H9 (cell line): Measurements from ENCODE around the gene SERBP1. TPM values are rescaled to one million over a fixed set of nuclear protein-coding genes. Genes with fewer than 3 reads are reported as not detected.

ENCODE experiments used
- DNase-seq: peaks from one replicate; pipeline ENCODE4 v3.0.0-alpha.2; 2017
- H2AFZ ChIP-seq: one replicate; pipeline ENCODE4 v1.6.1; 2013; ENCODE audit warnings: mild to moderate bottlenecking, low read length, control low read depth, moderate library complexity
- H2AK5ac ChIP-seq: 2 replicates; pipeline ENCODE4 v1.6.1; 2013; ENCODE audit warnings: low read length, control low read depth, mixed read lengths; ENCODE audit not compliant: insufficient read length
- H2BK120ac ChIP-seq: one replicate; pipeline ENCODE4 v1.6.1; 2013; ENCODE audit warnings: low read depth, mild to moderate bottlenecking, low read length, control low read depth, inconsistent platforms; ENCODE audit not compliant: poor library complexity, severe bottlenecking
- H2BK12ac ChIP-seq: 2 replicates; pipeline ENCODE4 v1.6.1; 2013; ENCODE audit warnings: low read length, control low read depth, mixed read lengths, low read depth; ENCODE audit not compliant: insufficient read length
- H2BK15ac ChIP-seq: 2 replicates; pipeline ENCODE4 v1.6.1; 2013; ENCODE audit warnings: low read depth, low read length, control low read depth
- H2BK20ac ChIP-seq: one replicate; pipeline ENCODE4 v1.6.1; 2013; ENCODE audit warnings: low read depth, mild to moderate bottlenecking, low read length, control low read depth, inconsistent platforms; ENCODE audit not compliant: poor library complexity, severe bottlenecking
- H2BK5ac ChIP-seq: 2 replicates; pipeline ENCODE4 v1.6.1; 2013; ENCODE audit warnings: low read length, control low read depth, mixed read lengths; ENCODE audit not compliant: insufficient read length
- H3K14ac ChIP-seq: 2 replicates; pipeline ENCODE4 v1.6.1; 2013; ENCODE audit warnings: low read length, control low read depth; ENCODE audit not compliant: insufficient read depth
- H3K18ac ChIP-seq: 2 replicates; pipeline ENCODE4 v1.6.1; 2013; ENCODE audit warnings: low read depth, mild to moderate bottlenecking, mixed read lengths, low read length, control low read depth; ENCODE audit not compliant: insufficient read length
- H3K23ac ChIP-seq: 2 replicates; pipeline ENCODE4 v1.6.1; 2013; ENCODE audit warnings: low read length, control low read depth, mixed read lengths, low read depth; ENCODE audit not compliant: insufficient read length
- H3K23me2 ChIP-seq: 2 replicates; pipeline ENCODE4 v1.6.1; 2013; ENCODE audit warnings: low read depth, mild to moderate bottlenecking, mixed read lengths, low read length, control low read depth; ENCODE audit not compliant: insufficient read length, poor library complexity, severe bottlenecking
- H3K27ac ChIP-seq: 2 replicates; pipeline ENCODE4 v1.5.1; 2013; ENCODE audit warnings: low read length, control low read depth, mixed read lengths, low read depth; ENCODE audit not compliant: insufficient read length
- H3K27me3 ChIP-seq: 2 replicates; pipeline ENCODE4 v1.6.1; 2013; ENCODE audit warnings: low read length, control low read depth, inconsistent platforms; ENCODE audit not compliant: insufficient read depth
- H3K4ac ChIP-seq: 2 replicates; pipeline ENCODE4 v1.6.1; 2013; ENCODE audit warnings: low read depth, mild to moderate bottlenecking, control low read depth, inconsistent platforms, low read length, moderate library complexity
- H3K4me1 ChIP-seq: 2 replicates; pipeline ENCODE4 v1.6.1; 2013; ENCODE audit warnings: low read length, control low read depth, inconsistent platforms; ENCODE audit not compliant: insufficient read depth
- H3K4me2 ChIP-seq: 2 replicates; pipeline ENCODE4 v1.6.1; 2013; ENCODE audit warnings: low read length, control low read depth, mixed read lengths; ENCODE audit not compliant: insufficient read length, insufficient read depth
- H3K56ac ChIP-seq: 2 replicates; pipeline ENCODE4 v1.6.1; 2013; ENCODE audit warnings: low read depth, mild to moderate bottlenecking, mixed read lengths, low read length, control low read depth; ENCODE audit not compliant: insufficient read length
- H3K79me1 ChIP-seq: 2 replicates; pipeline ENCODE4 v1.6.1; 2013; ENCODE audit warnings: low read depth, mild to moderate bottlenecking, moderate library complexity, low read length, control low read depth, inconsistent platforms; ENCODE audit not compliant: insufficient read depth, poor library complexity, severe bottlenecking
- H3K79me2 ChIP-seq: 2 replicates; pipeline ENCODE4 v1.6.1; 2013; ENCODE audit warnings: low read length, control low read depth, inconsistent platforms; ENCODE audit not compliant: insufficient read depth
- H3K9ac ChIP-seq: 2 replicates; pipeline ENCODE4 v1.6.1; 2013; ENCODE audit warnings: low read length, control low read depth, mixed read lengths; ENCODE audit not compliant: insufficient read length; ENCODE audit errors: extremely low read depth
- H3K9me3 ChIP-seq: one replicate; pipeline ENCODE4 v1.6.1; 2013; ENCODE audit warnings: low read depth, low read length, inconsistent platforms; ENCODE audit not compliant: control insufficient read depth
- H3T11ph ChIP-seq: one replicate; pipeline ENCODE4 v1.6.1; 2013; ENCODE audit warnings: mild to moderate bottlenecking, low read length, control low read depth, inconsistent platforms
- H4K20me1 ChIP-seq: one replicate; pipeline ENCODE4 v1.6.1; 2013; ENCODE audit not compliant: control insufficient read depth, insufficient read length, insufficient read depth
- H4K5ac ChIP-seq: 2 replicates; pipeline ENCODE4 v1.6.1; 2013; ENCODE audit warnings: low read depth, mild to moderate bottlenecking, mixed read lengths, low read length, control low read depth; ENCODE audit not compliant: insufficient read length
- H4K8ac ChIP-seq: replicated peaks from 2 replicates; pipeline ENCODE4 v1.6.1; 2013; ENCODE audit warnings: low read length, control low read depth, mixed read lengths, low read depth; ENCODE audit not compliant: insufficient read length
- H4K91ac ChIP-seq: 2 replicates; pipeline ENCODE4 v1.6.1; 2013; ENCODE audit warnings: low read depth, mild to moderate bottlenecking, moderate library complexity, mixed read lengths, low read length, control low read depth; ENCODE audit not compliant: insufficient read length
- H3K27ac Mint-ChIP-seq, 3 experiments: 2 replicates in 2 of 3; 3 replicates in 1 of 3; pipeline ENCODE4 v1.8.0; 2020 to 2021; ENCODE audit warnings: mixed read lengths in 3 of 3, mild to moderate bottlenecking in 1 of 3, moderate library complexity in 1 of 3
- H3K27me3 Mint-ChIP-seq: 2 replicates; pipeline ENCODE4 v1.8.0; 2021; ENCODE audit warnings: low read depth, mild to moderate bottlenecking, moderate library complexity, mixed read lengths
- H3K36me3 Mint-ChIP-seq, 3 experiments: 2 replicates in 2 of 3; 3 replicates in 1 of 3; pipeline ENCODE4 v1.8.0; 2020 to 2021; ENCODE audit warnings: low read depth in 3 of 3, mixed read lengths in 3 of 3; ENCODE audit not compliant: insufficient read depth in 1 of 3
- H3K4me1 Mint-ChIP-seq, 2 experiments: 2 replicates each; pipeline ENCODE4 v1.8.0; 2020; ENCODE audit warnings: mixed read lengths in 2 of 2
- H3K4me3 Mint-ChIP-seq, 2 experiments: 2 replicates in 1 of 2; 3 replicates in 1 of 2; pipeline ENCODE4 v1.8.0; 2020 to 2021; ENCODE audit warnings: mild to moderate bottlenecking in 2 of 2, mixed read lengths in 2 of 2, moderate library complexity in 1 of 2
- H3K9me3 Mint-ChIP-seq, 2 experiments: 2 replicates in 1 of 2; 3 replicates in 1 of 2; pipeline ENCODE4 v1.8.0; 2020; ENCODE audit warnings: mild to moderate bottlenecking in 2 of 2, mixed read lengths in 2 of 2, moderate library complexity in 1 of 2
- WGBS: extraction: QIAGEN DNeasy Blood & Tissue Kit; methylation state at CpG from one replicate; pipeline ENCODE4 v1.1.7; 2013; ENCODE audit warnings: missing lambda C conversion rate, low lambda C conversion rate, mixed read lengths; ENCODE audit not compliant: insufficient read length; ENCODE audit errors: extremely low coverage; 5-methylcytosine and 5-hydroxymethylcytosine counted together
- total RNA-seq: library from RNA; stranded (reverse); gene quantifications from 2 replicates; pipeline ENCODE4 v1.2.1, GENCODE V29; 2021
- TF ChIP-seq, protein P1 (sequence below): fragments of 200-600 bp; sonication (generic); conservative IDR thresholded peaks from 3 replicates; pipeline ENCODE4 v1.8.0; 2021; ENCODE audit warnings: antibody characterized with exemption, mild to moderate bottlenecking

SERBP1 gene
- total RNA-seq, 1 experiment from 2014 or later: 495 TPM

DNA sequence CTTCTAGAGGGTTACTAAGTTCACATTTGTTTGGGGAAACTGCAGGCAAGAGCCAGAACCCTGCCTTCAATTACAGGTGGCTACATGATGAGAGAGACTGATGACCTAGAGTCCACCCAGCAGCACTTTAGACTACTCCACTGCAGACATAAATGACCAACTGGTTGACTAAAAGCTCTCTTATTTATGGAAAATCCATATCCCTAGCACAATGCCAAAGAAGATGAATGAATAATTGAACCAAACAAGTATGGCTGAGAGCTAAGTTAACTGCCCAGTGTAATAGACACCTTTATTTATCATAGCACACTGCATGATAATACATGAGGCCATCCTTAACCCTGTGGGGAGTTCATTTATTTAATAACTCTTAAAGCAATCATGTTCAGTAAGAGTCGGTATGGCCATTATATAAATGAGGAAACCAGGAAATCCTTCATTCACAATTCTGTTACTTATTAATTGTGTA, 62.1 kb downstream of the SERBP1 start:
- no peak overlapping the region for H4K8ac ChIP-seq
- no peak overlapping the region for H4K91ac ChIP-seq
- no peaks in the 10 kb centered on the region for H4K20me1 ChIP-seq
- H2BK120ac ChIP-seq: no peak overlapping the region
- no peaks in the 10 kb centered on the region for H3K9me3 ChIP-seq
- H3K27me3 Mint-ChIP-seq: no peaks in the 10 kb centered on the region
- WGBS: no CpG with 5 or more reads among the region's 1 CpG
- H2BK5ac ChIP-seq: no peak overlapping the region
- no peak overlapping the region for H3K4me2 ChIP-seq
- no peaks in the 10 kb centered on the region for H3K79me1 ChIP-seq
- TF ChIP-seq, protein P1, sequence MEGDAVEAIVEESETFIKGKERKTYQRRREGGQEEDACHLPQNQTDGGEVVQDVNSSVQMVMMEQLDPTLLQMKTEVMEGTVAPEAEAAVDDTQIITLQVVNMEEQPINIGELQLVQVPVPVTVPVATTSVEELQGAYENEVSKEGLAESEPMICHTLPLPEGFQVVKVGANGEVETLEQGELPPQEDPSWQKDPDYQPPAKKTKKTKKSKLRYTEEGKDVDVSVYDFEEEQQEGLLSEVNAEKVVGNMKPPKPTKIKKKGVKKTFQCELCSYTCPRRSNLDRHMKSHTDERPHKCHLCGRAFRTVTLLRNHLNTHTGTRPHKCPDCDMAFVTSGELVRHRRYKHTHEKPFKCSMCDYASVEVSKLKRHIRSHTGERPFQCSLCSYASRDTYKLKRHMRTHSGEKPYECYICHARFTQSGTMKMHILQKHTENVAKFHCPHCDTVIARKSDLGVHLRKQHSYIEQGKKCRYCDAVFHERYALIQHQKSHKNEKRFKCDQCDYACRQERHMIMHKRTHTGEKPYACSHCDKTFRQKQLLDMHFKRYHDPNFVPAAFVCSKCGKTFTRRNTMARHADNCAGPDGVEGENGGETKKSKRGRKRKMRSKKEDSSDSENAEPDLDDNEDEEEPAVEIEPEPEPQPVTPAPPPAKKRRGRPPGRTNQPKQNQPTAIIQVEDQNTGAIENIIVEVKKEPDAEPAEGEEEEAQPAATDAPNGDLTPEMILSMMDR: no peak
- no peak overlapping the region for H3K23ac ChIP-seq
- H3K14ac ChIP-seq: no peak overlapping the region
- H3K18ac ChIP-seq: no peak overlapping the region
- no peak overlapping the region for H4K5ac ChIP-seq
- H3K4me3 Mint-ChIP-seq: no peak overlapping the region
- H3K27me3 ChIP-seq: no peaks in the 10 kb centered on the region
- no peaks in the 10 kb centered on the region for H3K23me2 ChIP-seq
- H2BK12ac ChIP-seq: no peak overlapping the region
- no peak overlapping the region for H3K27ac ChIP-seq
- H3K4ac ChIP-seq: no peak overlapping the region
- H2AK5ac ChIP-seq: no peak overlapping the region
- H2BK20ac ChIP-seq: no peak overlapping the region
- DNase-seq: no peak
- H3K9ac ChIP-seq: no peak overlapping the region
- no peaks in the 10 kb centered on the region for H3K9me3 Mint-ChIP-seq
- H2AFZ ChIP-seq: no peak overlapping the region
- H3K4me1 Mint-ChIP-seq: peaks cover 13 to 16% of the 10 kb centered on the region in 2 experiments
- no peaks in the 10 kb centered on the region for H3K36me3 Mint-ChIP-seq
- no peak overlapping the region for H3K56ac ChIP-seq
- no peak overlapping the region for H3T11ph ChIP-seq
- no peaks in the 10 kb centered on the region for H3K79me2 ChIP-seq
- H3K27ac Mint-ChIP-seq: no peak overlapping the region
- no peaks in the 10 kb centered on the region for H3K4me1 ChIP-seq
- H2BK15ac ChIP-seq: no peak overlapping the region
